T-helper 2 cell treated with Interferon-gamma antibody and Interleukin-4, amounts not matched to agents 100 ng/mL and 5 ng/mL, for 36 hours (primary cell): ENCODE results near the gene P4HA2. TPM values are rescaled to one million over a fixed set of nuclear protein-coding genes. Genes with fewer than 3 reads are reported as not detected.

Source experiments
- intact Hi-C: fragments of 100-400 bp; cut with micrococcal nuclease; formaldehyde crosslinking; loops from one replicate; pipeline ENCODE4 v1.15.1; 2023
- total RNA-seq: library from RNA; stranded (reverse); gene quantifications from 2 replicates; pipeline ENCODE4 v1.2.3, GENCODE V29; 2022

The P4HA2 gene
- total RNA-seq, 1 donor from 2014 or later, result 16.8 TPM

DNA sequence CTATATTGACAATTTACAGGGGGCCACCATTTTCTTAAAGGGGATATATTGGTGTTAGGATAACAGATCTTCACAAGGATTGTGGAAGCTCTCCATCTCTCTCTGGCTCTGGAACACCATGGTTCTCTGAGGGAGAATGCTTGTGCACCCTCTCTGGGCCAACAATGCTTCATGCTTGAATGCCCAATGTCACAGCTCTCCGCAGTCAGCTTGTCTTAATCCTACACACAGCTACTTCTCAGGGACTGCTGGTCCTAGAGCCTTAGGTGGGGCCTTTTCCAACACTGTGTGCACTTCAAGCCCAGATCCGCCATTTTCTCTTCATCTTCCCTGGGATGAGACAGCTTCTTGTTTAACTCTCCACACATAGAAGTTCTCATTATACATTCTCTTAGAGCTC lies 22.9 kb upstream of the P4HA2 start:
- intact Hi-C loops, result no loop called here

DNA sequence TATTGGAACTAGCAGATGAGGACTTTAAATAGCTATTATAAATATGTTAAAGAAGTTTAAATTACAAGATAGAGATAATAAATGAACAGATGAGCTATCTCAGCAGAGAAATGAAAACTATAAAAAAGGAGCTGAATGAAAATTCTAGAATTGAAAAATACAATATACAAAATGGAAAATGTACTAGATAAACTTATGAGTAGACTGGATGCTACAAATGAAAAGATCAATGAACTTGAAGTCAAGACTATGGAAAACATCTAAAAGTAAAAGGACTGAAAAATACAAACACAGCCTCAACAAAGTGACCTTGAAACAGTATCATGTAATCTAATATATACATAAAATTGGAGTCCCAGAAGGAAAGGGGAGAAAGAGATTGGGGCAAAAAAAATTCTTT lies 19.2 kb upstream of the P4HA2 start:
- intact Hi-C loops, result no loop called here

DNA sequence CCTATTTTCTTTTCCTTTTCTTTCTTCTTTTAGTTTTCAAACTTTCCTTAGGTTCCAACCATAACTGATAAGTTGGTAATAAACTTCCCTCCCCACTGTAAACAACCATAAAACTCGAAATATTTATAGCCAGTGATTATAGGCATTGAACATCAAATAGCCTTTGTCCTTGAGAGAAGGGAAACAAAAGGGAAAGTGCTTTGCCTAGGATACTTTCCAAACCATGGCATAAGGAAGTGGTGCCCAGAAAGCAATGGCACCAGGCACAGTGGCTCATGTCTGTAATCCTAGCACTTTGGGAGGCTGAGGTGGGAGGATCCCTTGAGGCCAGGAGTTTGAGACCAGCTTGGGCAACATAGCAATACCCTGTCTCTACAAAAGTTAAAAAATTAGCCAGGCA lies 17.9 kb upstream of the P4HA2 start:
- intact Hi-C loops, result no loop called here

DNA sequence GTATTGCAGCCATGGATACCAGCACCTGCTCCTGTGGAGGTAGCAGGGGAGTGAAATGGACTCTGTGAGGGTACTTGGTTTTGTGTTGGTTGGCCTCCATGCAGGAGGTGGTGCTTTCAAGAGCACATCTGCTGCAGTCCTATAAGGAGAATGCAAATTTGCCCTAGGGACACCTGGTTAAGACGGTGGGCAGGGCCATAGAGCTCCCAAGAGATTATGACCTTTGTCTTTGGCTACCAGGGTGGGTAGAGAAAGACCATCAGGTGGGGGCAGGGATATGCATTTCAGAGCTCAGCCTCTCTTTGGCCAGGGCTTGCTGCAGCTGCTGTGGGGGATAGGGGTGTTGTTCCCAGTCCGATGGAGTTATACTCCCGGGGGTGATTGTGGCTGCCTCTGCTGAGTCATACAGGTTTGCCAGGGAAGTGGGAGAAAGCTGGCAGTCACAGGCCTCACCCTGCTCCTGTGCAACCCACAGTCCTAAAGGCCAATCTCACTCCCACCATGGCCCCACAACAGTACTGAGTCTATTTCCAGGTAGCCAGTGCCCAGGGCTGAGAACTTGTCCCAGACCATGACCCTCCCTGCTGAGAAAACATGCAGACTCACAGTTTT lies 15.8 kb upstream of the P4HA2 start:
- intact Hi-C loops, result no loop called here

DNA sequence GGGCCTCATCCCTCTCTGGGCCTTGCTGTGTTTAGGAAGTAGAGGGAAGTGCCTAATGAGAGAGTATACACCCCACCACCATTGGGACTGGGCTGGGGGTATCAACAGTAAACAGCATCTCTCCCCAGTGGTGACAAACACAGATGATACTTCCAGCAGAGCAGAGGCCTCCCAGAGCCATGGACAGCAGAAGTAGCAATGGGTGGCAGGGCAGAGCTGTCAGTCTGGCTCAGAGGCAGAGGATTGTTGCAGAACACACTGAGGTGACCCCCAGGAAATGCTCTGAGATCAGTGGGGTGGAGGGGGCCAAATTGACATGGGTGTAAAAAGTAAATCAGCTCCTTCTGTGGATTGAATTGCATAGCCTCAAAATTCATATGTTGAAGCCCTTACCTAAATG lies 12.1 kb upstream of the P4HA2 start:
- intact Hi-C loops, result loop anchor here (5.0 kb wide), 1 partner anchor 172 kb away; no protein-coding TSS in a partner anchor

DNA sequence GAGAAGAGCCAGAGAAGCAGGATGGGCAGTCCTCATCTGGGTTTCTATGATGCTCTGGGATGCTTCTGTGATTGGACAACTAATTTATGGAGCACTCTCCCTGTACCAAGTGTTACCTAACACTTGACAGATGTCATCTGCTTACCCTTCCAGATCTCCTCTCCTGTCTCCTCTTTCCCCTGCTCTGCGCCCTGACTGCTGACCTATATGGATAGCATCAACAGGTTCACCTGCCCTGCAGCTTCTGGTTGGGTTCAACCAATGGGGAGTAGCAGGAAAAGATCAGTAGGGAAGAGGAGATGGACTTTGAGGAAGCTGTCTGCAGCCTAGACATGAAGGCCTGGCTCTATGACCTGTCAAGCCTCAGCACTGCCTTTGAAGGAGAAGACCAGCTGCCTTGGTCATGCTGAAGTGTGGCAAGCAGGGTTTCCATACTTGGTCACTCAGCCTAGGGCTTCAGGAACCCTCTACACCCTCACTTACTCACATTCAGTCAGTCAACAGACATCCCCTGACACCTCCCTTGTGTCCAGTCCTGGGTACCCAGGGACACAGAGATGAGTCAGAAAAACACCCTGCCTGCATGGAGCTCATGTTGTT lies 11.3 kb upstream of the P4HA2 start:
- intact Hi-C loops, result loop anchor here (5.0 kb wide), 1 partner anchor 172 kb away; no protein-coding TSS in a partner anchor

DNA sequence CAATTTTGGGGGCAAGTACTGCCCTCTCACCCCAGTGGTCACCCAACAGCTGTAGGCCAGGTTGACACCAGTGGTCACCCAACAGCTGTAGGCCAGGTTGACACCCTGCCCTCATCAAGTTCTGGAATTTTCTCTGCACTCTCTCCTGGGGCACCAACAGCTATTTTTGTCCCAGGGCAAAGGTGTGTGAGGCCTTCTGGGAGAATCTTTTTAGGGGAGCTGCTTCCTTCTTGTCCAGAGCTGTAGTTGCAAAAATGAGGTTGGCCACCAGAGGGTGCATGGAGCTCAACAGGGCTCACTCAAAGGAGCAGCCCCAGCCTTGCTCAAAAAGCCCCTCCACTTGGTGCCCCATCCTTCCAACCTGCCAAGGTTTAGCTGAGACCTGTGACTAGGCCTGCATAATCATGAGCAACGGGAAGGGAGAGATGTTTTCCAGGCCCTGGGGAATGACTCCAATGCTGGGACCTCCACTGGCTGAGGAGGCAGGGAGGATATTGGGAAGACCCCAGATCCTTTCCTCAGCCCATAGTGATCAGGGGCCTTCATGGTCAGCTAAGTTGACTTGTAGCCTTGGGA lies 10.6 kb upstream of the P4HA2 start:
- intact Hi-C loops, result loop anchor here (5.0 kb wide), 1 partner anchor 171 kb away; no protein-coding TSS in a partner anchor

DNA sequence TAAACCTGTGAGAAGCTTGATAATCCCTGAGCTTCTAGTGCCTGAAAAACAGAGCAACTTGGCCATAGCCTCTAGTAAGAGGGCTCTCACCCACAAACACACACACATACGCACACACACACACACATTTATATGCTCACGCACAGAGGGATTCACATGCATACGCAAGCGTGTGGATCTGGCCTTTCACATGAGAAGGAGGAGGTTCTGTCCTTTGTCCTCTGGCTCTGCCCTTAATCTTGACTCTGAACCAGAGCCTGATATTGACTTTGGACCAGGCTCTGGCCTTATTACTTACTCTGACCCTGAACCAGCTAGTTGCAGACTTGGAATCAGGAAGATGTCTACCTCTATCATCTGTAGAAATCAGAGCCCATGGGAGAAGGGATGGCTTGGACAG lies 10.0 kb upstream of the P4HA2 start:
- intact Hi-C loops, result loop anchor here (5.0 kb wide), 1 partner anchor 170 kb away; no protein-coding TSS in a partner anchor

DNA sequence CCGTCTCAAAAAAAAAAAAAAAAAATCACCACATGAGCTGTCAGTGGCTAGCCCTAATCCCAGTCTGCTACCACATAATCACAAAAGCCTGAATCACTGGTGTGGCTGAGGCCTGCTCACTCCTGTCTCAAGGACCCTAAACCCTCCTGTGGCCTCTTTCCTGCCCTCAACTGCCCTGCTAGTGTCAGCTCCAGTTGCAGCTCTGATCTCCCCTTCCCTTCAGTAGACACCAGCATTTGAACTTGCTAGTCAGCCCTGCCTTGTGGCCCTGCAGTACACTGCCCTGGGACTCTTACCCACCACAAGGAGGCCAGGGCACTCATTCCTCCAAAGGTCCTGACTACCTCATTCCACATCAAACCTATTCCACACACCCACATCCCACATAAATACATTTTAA lies 9.5 kb upstream of the P4HA2 start:
- intact Hi-C loops, result loop anchor here (5.0 kb wide), 1 partner anchor 170 kb away; no protein-coding TSS in a partner anchor

DNA sequence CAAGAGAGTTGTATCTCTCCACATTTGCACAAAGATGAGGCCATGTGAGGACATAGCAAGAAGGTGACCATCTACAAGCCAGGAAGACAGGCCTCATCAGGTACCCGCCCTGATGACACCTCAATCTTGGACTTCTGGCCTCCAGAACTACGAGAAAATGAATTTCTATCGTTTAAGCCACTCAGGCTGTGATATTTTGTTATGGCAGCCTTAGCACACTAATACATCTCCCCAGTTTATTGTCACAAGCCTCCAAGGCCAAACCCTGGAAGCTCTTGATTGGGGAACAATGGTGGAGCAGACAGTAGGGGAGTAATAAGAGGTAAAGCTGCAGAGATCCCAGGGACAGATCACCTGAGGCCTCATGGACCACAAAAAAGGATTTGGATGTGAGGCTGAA lies 7.7 kb upstream of the P4HA2 start:
- intact Hi-C loops, result loop anchor here (5.0 kb wide), 1 partner anchor 168 kb away; no protein-coding TSS in a partner anchor

DNA sequence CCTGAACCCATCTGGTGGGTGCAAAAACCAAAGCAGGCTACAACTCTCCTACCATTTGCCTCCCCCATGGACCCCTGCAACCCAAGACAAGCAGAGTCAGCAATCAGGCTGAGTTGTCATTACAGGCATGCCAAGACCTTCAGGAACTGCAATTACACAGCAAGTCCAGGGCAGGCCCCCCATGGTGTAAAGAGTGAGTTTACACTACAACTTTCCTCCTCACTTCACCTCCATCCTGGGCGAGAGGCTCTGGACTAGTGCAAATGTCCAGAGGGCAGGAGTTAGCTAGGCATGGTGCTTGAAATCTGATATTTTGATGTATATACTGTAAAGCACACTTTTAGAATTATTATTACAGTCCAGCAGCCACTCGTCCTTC lies 7.0 kb upstream of the P4HA2 start:
- intact Hi-C loops, result loop anchor here (5.0 kb wide), 1 partner anchor 167 kb away; no protein-coding TSS in a partner anchor

DNA sequence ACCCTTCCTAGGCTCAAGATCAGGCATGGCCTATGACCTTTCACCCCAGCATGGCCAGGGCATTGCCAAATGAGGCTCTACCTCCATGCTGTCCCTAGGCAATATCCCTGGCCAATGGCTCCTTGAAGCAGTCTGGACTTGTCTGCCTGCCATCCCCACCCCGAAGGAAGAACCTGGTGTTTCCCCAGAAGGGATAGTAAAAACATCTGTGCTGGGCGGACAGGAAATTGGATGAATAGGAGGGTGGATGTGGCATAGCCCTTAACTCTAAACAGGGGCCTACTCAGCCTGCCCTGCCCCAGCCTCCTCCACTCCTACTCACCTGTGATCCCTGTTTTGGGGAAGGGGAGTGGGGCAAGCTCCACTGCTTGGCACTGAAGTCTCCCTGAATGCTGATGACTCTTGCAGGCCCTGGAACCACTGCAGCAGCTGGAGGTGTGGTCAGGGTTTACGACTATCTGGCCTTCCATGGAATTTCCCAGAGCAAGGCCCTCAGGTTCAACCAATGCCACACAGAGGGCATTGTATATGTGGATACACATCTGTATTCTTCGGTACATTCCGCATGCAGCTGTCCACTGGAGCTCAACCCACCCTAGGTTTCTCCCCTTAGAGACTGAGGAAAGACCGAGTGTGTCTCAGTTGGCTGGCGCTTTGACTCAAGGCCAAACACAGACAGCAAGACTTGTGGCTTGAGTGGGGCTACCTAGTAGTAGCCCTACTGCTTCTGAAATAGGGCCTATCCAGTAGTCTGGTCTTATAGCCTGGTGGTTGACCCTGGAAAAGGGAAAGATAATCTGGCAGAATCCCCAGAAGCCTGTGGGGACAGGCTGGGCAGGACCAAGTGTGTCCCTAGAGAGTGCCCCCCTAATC lies 6.4 kb upstream of the P4HA2 start:
- intact Hi-C loops, result no loop called here

DNA sequence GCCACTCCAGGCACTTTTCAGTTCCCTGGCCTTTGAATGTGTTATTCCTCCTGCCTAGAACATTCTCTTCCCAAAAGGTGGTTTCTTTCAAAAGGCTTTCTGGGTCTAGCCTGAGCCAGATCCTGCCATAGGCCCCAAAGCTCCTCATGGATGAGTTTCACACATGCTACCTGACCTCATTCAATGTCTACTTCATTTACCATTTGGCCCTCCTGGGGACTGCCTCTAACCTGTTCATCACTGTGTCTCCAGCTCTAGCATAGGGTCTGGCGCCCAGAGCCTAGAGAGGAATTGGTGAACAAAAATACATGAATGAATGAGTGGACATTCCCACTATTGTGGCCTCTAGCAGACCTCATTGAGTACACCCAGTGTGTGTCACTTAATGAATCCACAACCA lies 5.4 kb upstream of the P4HA2 start:
- intact Hi-C loops, result no loop called here

DNA sequence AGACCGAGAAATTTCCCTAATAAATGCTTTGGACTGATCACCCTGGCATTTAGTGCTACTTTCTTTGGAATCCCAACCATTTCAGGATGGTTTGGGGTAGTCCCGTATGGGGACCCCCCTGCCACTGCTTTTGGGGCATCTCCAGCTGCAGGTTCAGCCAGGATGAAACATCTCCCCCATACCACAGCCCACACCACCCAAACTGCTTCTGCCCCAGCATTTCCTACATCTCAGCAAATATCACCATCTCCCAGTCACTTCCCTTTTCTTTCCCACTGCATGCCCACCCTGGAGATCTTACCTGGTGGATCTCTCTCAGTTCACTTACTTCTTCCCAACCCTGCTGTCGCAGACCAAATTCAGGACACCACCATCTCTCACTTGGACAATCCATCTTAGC lies 4.8 kb upstream of the P4HA2 start:
- intact Hi-C loops, result no loop called here

DNA sequence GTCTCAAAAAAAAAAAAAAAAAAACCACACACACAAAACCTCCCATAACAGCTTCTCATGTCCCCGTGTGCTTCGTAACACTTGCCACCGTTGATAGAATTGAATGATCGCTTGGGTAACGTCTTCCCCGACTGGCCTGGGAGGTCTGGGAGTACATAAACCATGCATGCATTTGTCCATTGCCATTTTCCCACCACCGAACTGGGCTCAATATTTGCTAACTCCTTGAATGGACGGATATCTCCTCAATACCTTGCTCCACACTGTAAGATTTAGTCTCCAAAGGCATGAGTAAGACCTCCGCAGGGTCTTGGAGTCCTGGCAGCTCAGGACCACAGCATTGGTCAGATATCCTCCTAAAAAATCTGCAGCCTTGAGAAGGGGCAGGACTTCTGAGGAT lies 3.2 kb upstream of the P4HA2 start:
- intact Hi-C loops, result no loop called here

DNA sequence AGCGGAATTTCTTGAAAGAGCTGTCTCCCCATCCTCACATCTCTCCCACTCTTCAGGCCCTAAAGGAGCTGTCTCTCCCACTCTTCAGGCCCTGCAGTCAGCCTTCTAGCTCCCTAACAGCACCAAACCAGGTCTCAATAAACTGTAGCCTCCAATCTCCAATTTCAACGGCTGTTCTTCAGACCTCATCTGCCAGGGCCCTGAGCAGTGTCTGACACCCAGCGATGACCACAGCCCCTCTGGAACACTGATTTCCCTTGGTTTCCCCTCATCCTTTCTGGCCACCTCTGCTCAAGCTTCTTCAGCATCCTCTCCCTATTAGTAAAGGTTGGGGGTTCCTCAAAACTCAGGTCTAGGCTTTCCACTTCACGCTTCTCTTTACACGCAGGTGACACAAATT lies 1.6 kb upstream of the P4HA2 start:
- intact Hi-C loops, result loop anchor here (5.0 kb wide), 1 partner anchor 143 kb away; no protein-coding TSS in a partner anchor

DNA sequence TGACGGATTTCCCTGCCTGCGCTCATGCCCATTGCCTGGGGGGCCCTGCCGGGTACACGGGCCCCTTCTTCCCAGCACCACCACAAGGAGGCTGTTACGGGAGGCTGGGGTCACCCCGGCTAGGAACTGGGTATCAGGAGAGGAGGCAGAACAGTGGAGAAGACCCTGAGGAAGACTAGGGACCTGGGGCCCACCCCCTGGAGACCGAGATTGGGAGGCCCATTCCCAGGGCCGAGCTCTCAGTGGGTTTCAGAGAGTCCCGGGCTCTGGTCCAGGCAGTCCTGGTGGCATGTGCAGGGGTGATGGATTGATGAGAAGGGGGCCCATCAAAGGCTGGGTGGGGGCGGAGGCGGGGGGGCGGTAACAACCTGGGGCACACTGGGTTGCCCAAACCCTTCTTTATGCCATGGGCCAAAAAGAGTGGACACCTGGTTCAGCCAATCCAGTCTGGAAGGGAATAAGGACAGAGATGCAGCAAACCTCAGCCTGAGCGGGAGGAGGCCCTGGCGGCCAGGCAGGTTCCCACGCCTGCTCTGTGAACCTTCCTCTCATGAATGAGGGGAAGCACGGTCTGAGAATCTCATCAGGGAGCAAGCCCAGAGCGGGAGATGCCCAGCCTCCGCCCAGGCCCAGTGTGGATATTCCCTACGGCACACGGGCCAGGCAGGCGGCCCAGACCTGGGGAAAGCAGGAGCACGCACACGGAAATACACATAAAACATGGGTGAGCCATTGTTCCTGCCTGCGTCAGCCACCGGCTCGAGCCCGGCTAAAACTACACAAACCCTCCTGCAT lies 785 bp upstream of the P4HA2 start:
- intact Hi-C loops, result loop anchor here (5.0 kb wide), 1 partner anchor 144 kb away; no protein-coding TSS in a partner anchor

DNA sequence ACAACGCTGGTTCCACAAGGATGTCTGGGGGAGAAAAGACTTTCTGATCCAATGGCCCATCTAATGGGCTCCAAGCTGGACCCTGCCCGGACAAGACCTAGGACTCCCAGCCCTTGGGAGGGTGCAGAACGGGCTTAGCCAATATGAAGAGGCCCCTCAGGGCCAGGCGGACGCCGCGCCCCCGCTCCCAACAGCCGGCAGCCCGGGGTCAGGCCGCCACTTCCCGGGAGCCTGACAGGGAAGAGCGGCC lies 493 bp downstream of the P4HA2 start:
- intact Hi-C loops, result loop anchor here (5.0 kb wide), 1 partner anchor 145 kb away; no protein-coding TSS in a partner anchor

DNA sequence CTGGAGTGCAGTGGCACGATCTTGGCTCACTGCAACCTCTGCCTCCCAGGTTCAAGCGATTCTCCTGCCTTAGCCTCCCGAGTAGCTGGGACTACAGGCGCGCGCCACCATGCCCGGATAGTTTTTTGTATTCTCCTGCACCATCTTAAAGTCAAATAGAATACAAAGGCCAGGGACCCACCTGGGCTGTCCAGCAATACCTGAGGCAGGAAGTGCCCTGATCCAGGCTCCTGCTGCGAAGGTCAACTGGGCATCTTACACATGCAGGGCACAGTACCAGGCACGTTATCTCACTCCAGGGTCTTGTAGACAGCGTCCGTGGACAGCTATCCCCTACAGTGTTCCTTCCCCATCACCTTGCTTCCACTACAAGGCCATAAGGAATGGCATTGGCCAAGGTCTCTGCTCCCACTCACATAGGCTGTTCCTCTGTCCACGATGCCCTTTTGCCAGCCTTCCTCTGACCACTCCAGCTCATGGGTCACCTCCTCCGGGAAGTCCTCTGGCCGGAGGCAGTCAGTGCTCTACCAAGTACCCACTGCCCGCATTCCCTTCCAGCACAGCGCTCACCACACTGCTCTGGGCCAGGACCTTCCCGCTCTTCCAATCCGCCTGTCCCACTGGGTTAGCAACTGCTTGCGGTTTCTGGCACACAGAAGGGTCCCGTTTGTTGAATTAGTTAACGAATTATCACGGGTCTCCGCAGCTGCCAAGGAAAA lies 978 bp downstream of the P4HA2 start:
- intact Hi-C loops, result loop anchor here (5.0 kb wide), 1 partner anchor 146 kb away; no protein-coding TSS in a partner anchor
